Tibial nerve (tissue), 4 donors: ENCODE results near the gene CDKN2B-AS1. TPM values are rescaled to one million over a fixed set of nuclear protein-coding genes. Genes with fewer than 3 reads are reported as not detected.

ENCODE experiments used
- DNase-seq, 2 donors: peaks; one replicate each; pipeline ENCODE4 v3.0.0-alpha.2; 2019; ENCODE audit warnings: low spot score in 2 of 2
- H3K27ac ChIP-seq, 4 donors: fragments of 200-600 bp; sonication (generic) in 3 of 4; one replicate each; pipeline ENCODE4 v1.5.1; 2017 to 2019; ENCODE audit warnings: mild to moderate bottlenecking in 1 of 4
- H3K27me3 ChIP-seq, 2 donors: fragments of 200-600 bp; sonication (generic) in 1 of 2; one replicate each; pipeline versions ENCODE4 v1.5.1 to v1.6.0; 2017 to 2019
- H3K36me3 ChIP-seq, 3 donors: fragments of 200-600 bp; sonication (generic); one replicate each; pipeline ENCODE4 v1.5.1; 2018 to 2019
- H3K4me1 ChIP-seq, 4 donors: fragments of 200-600 bp; sonication (generic) in 3 of 4; one replicate each; pipeline ENCODE4 v1.5.1; 2017 to 2019
- H3K4me3 ChIP-seq, 4 donors: fragments of 200-600 bp; sonication (generic) in 3 of 4; one replicate each; pipeline ENCODE4 v1.5.1; 2017 to 2019; ENCODE audit warnings: mild to moderate bottlenecking in 1 of 4, moderate library complexity in 1 of 4
- H3K9me3 ChIP-seq, 4 donors: fragments of 200-600 bp; sonication (generic) in 3 of 4; one replicate each; pipeline ENCODE4 v1.5.1; 2017 to 2019
- CTCF ChIP-seq, 5 experiments: fragments of 200-600 bp in 3 of 5; fragments of 450-650 bp in 2 of 5; sonication (generic) in 3 of 5; IDR thresholded peaks; one replicate each; pipeline ENCODE4 v1.5.1; 2016 to 2019; ENCODE audit warnings: antibody characterized with exemption in 5 of 5, mild to moderate bottlenecking in 3 of 5, moderate library complexity in 2 of 5
- EP300 ChIP-seq, 2 donors: sonication (generic); formaldehyde crosslinking; IDR thresholded peaks; one replicate each; pipeline ENCODE4 v1.6.1; 2017; ENCODE audit warnings: antibody characterized with exemption in 2 of 2, mild to moderate bottlenecking in 1 of 2
- POLR2A ChIP-seq, 2 donors: fragments of 450-650 bp; IDR thresholded peaks; one replicate each; pipeline ENCODE4 v1.6.1; 2017; ENCODE audit warnings: antibody characterized with exemption in 2 of 2, mild to moderate bottlenecking in 2 of 2, moderate library complexity in 2 of 2
- WGBS, 2 donors: methylation state at CpG; one replicate each; pipeline ENCODE4 v1.1.5; 2018; 5-methylcytosine and 5-hydroxymethylcytosine counted together
- total RNA-seq, 4 donors: library from RNA; depleted of rRNA; stranded (reverse); fragments of >200 nt; gene quantifications; one replicate each; pipeline ENCODE4 v1.1.0, GENCODE V29; 2016

Gene CDKN2B-AS1
- total RNA-seq, 4 donors from 2014 or later: 0.59 to 1.5 (median 0.90) TPM; not detected in 1

DNA sequence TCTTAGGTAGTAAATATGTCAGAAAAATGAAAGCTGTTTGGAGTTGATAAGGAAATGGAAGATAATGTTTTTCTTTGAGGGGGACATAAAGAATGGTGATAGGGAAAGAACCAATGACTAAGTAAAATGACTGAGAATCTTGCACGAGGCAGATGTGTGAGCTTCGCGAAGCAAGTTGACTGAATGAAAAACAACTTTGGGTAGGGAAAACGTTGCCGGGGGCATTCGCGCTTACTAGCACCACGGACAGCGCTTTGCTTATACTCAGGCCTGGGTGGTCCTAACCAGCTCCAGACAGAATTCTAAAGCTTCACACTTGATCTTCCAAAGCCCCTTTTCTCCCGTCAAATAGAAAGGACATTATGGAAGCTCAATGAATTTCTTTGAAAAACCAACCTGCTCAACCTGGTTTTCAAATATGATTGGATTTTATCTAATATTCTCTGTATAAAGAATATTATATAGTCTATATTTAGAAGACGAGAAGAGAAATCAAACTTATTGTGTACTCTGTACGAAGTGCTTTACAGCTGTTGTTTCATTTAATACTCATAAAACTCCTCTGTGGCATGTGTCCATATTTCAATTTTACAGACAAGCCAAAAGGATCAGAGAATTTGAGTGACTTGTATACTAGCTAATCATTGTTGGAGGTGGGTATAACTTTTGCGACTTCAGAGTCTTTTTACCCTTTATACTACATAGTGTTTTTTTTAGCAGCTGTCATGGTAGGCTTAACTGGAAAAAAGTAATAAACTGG lies 16.5 kb downstream of the CDKN2B-AS1 start:
- DNase-seq: no peak
- no peak overlapping the region for H3K27ac ChIP-seq
- no peaks in the 10 kb centered on the region for H3K36me3 ChIP-seq
- peaks cover 0 to 10% of the 10 kb centered on the region in 2 donors for H3K27me3 ChIP-seq
- peaks cover 0 to 25% (median 4%) of the 10 kb centered on the region in 4 donors for H3K4me1 ChIP-seq
- H3K9me3 ChIP-seq: no peaks in the 10 kb centered on the region
- H3K4me3 ChIP-seq: no peak overlapping the region
- TF ChIP-seq EP300 (IDR thresholded peaks at IDR 0.05) (no peak), CTCF (IDR thresholded peaks at IDR 0.05) (no peak), POLR2A (IDR thresholded peaks at IDR 0.05) (no peak)
- 22 to 23% methylated on average over 13 of the region's 13 CpGs for WGBS, 2 donors

DNA sequence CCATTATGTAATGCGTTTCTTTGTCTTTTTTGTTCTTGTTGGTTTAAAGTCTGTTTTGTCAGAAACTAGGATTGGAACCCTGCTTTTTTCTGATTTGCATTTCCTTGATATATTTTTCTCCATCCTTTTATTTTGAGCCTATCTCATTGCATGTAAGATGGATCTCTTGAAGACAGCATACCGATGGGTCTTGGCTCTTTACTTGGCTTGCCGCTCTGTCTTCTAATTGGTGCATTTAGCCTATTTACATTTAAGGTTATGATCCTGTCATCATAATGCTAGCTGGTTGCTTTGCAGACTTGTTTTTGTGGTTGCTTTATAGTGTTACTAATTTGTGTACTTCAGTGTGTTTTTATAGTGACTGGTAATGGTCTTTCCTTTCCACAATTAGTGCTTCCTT lies 27.8 kb downstream of the CDKN2B-AS1 start:
- no peak for DNase-seq
- H3K4me3 ChIP-seq: no peak overlapping the region
- no peak for TF ChIP-seq POLR2A (IDR thresholded peaks at IDR 0.05)
- no peak for TF ChIP-seq EP300 (IDR thresholded peaks at IDR 0.05)
- no peak for TF ChIP-seq CTCF (IDR thresholded peaks at IDR 0.05)
- H3K36me3 ChIP-seq: no peaks in the 10 kb centered on the region
- WGBS, 2 donors: 98 to 99% methylated on average over 3 of the region's 3 CpGs
- H3K27me3 ChIP-seq: no peaks in the 10 kb centered on the region
- peaks cover 0 to 11% (median 0%) of the 10 kb centered on the region in 4 donors for H3K9me3 ChIP-seq
- no peaks in the 10 kb centered on the region for H3K4me1 ChIP-seq
- H3K27ac ChIP-seq: no peak overlapping the region

DNA sequence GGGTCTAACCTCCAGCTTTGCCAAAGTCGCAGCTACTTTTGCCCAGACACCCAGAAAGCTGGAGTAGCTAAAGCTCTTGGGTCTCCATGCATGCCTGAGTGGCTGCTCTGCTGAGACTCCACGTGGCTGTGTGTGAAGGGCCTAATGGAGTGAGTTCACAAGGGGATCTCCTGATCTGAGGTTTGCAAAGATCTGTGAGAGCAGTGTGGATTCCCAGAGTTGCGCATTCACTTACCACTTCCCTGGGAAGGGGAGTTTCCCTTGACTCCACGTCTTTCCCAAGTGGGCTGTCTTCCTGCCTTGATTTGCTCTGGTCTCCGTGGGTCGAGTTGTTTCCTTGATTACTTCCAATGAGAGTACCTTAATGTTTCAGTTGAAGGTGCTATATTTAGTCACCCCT lies 32.1 kb downstream of the CDKN2B-AS1 start:
- H3K27ac ChIP-seq: no peak overlapping the region
- no peak for DNase-seq
- no peaks in the 10 kb centered on the region for H3K9me3 ChIP-seq
- H3K27me3 ChIP-seq: no peaks in the 10 kb centered on the region
- WGBS, 2 donors: 53 to 66% methylated on average over 6 of the region's 6 CpGs
- H3K4me1 ChIP-seq: no peaks in the 10 kb centered on the region
- H3K4me3 ChIP-seq: no peak overlapping the region
- no peak for TF ChIP-seq POLR2A (IDR thresholded peaks at IDR 0.05)
- no peak for TF ChIP-seq EP300 (IDR thresholded peaks at IDR 0.05)
- TF ChIP-seq CTCF (IDR thresholded peaks at IDR 0.05): no peak
- no peaks in the 10 kb centered on the region for H3K36me3 ChIP-seq

GRCh38 chr9:22028394-22028793 lies 33.8 kb downstream of the CDKN2B-AS1 start:
- Histone ChIP-seq H3K27ac (no peak overlapping the region), H3K4me3 (no peak overlapping the region), H3K27me3 (no peaks in the 10 kb centered on the region), H3K36me3 (no peaks in the 10 kb centered on the region), H3K4me1 (no peaks in the 10 kb centered on the region), H3K9me3 (no peaks in the 10 kb centered on the region)
- no peak for DNase-seq
- TF ChIP-seq CTCF (IDR thresholded peaks at IDR 0.05): no peak
- no peak for TF ChIP-seq EP300 (IDR thresholded peaks at IDR 0.05)
- no peak for TF ChIP-seq POLR2A (IDR thresholded peaks at IDR 0.05)

GRCh38 chr9:22029231-22029630 lies 34.6 kb downstream of the CDKN2B-AS1 start:
- Histone ChIP-seq H3K9me3 (no peaks in the 10 kb centered on the region), H3K4me1 (no peaks in the 10 kb centered on the region), H3K27ac (no peak overlapping the region), H3K4me3 (no peak overlapping the region), H3K36me3 (no peaks in the 10 kb centered on the region), H3K27me3 (no peaks in the 10 kb centered on the region)
- WGBS, 2 donors: 78 to 82% methylated on average over 4 of the region's 4 CpGs
- TF ChIP-seq POLR2A (IDR thresholded peaks at IDR 0.05): no peak
- no peak for DNase-seq
